SK-N-SH treated with all-trans-retinoic acid at 6 μM for 48 hours (cell line): ENCODE data around the gene KLHL21.

ENCODE experiments used
- BACH2 ChIP-seq: fragments of 250-450 bp; sonication (Bioruptor Pico); IDR thresholded peaks from 2 replicates; pipeline ENCODE4 v1.9.0; 2021; ENCODE audit warnings: mild to moderate bottlenecking, borderline replicate concordance
- CSRNP3 ChIP-seq: fragments of 250-450 bp; sonication (Bioruptor Pico); IDR thresholded peaks from 2 replicates; pipeline ENCODE4 v1.5.1; 2021; ENCODE audit warnings: mild to moderate bottlenecking, moderate library complexity
- ESRRG ChIP-seq: fragments of 250-450 bp; sonication (Bioruptor Pico); IDR thresholded peaks from 2 replicates; pipeline ENCODE4 v1.6.1; 2021; ENCODE audit warnings: mild to moderate bottlenecking
- ISL1 ChIP-seq: fragments of 250-450 bp; sonication (Bioruptor Pico); IDR thresholded peaks from 2 replicates; pipeline ENCODE4 v2.1.2; 2022; ENCODE audit warnings: mild to moderate bottlenecking, moderate library complexity
- PATZ1 ChIP-seq: fragments of 250-450 bp; sonication (Bioruptor Pico); IDR thresholded peaks from 2 replicates; pipeline ENCODE4 v1.8.0; 2020; ENCODE audit warnings: mild to moderate bottlenecking, moderate library complexity, borderline replicate concordance
- POU6F1 ChIP-seq: fragments of 250-450 bp; sonication (Bioruptor Pico); IDR thresholded peaks from 2 replicates; pipeline ENCODE4 v1.8.0; 2021; ENCODE audit warnings: low read depth, mild to moderate bottlenecking, moderate library complexity, borderline replicate concordance
- PPARA ChIP-seq: fragments of 250-450 bp; sonication (Bioruptor Pico); IDR thresholded peaks from 2 replicates; pipeline ENCODE4 v1.5.0; 2020; ENCODE audit warnings: mild to moderate bottlenecking, borderline replicate concordance
- RARB ChIP-seq: fragments of 250-450 bp; sonication (Bioruptor Pico); IDR thresholded peaks from 2 replicates; pipeline ENCODE4 v1.8.0; 2021; ENCODE audit warnings: mild to moderate bottlenecking, moderate library complexity
- SNAI2 ChIP-seq: fragments of 250-450 bp; sonication (Bioruptor Pico); IDR thresholded peaks from 2 replicates; pipeline ENCODE4 v1.5.0; 2020; ENCODE audit warnings: mild to moderate bottlenecking, moderate library complexity
- TOX ChIP-seq: fragments of 250-450 bp; sonication (Bioruptor Pico); IDR thresholded peaks from 2 replicates; pipeline ENCODE4 v1.8.0; 2021; ENCODE audit warnings: mild to moderate bottlenecking, moderate library complexity, borderline replicate concordance
- ZFP3 ChIP-seq: fragments of 250-450 bp; sonication (Bioruptor Pico); IDR thresholded peaks from 2 replicates; pipeline ENCODE4 v1.5.0; 2020; ENCODE audit warnings: mild to moderate bottlenecking, moderate library complexity
- ZFP30 ChIP-seq: fragments of 450-650 bp; formaldehyde crosslinking; IDR thresholded peaks from 2 replicates; pipeline ENCODE4 v1.5.0; 2022; ENCODE audit warnings: mild to moderate bottlenecking, moderate library complexity
- TF ChIP-seq, protein P1 (sequence below): fragments of 250-450 bp; sonication (Bioruptor Pico); IDR thresholded peaks from 2 replicates; pipeline ENCODE4 v1.5.0; 2020; ENCODE audit warnings: mild to moderate bottlenecking, moderate library complexity

GRCh38 chr1:6612641-6613360 is 10.1 kb upstream of the KLHL21 start:
- TF ChIP-seq SNAI2 (CRISPR knock-in tag) (no peak), ZFP3 (no peak), TOX (no peak), PATZ1 (CRISPR knock-in tag) (no peak), BACH2 (CRISPR knock-in tag) (no peak), ZFP30 (CRISPR knock-in tag) (no peak), POU6F1 (CRISPR knock-in tag) (no peak), CSRNP3 (no peak), ESRRG (no peak), ISL1 (CRISPR knock-in tag) (no peak), PPARA (no peak), RARB (CRISPR knock-in tag) (no peak)
- TF ChIP-seq, protein P1, sequence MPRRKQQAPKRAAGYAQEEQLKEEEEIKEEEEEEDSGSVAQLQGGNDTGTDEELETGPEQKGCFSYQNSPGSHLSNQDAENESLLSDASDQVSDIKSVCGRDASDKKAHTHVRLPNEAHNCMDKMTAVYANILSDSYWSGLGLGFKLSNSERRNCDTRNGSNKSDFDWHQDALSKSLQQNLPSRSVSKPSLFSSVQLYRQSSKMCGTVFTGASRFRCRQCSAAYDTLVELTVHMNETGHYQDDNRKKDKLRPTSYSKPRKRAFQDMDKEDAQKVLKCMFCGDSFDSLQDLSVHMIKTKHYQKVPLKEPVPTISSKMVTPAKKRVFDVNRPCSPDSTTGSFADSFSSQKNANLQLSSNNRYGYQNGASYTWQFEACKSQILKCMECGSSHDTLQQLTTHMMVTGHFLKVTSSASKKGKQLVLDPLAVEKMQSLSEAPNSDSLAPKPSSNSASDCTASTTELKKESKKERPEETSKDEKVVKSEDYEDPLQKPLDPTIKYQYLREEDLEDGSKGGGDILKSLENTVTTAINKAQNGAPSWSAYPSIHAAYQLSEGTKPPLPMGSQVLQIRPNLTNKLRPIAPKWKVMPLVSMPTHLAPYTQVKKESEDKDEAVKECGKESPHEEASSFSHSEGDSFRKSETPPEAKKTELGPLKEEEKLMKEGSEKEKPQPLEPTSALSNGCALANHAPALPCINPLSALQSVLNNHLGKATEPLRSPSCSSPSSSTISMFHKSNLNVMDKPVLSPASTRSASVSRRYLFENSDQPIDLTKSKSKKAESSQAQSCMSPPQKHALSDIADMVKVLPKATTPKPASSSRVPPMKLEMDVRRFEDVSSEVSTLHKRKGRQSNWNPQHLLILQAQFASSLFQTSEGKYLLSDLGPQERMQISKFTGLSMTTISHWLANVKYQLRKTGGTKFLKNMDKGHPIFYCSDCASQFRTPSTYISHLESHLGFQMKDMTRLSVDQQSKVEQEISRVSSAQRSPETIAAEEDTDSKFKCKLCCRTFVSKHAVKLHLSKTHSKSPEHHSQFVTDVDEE (CRISPR knock-in tag): no peak
